PC-3 (cell line): ENCODE data around the gene OCSTAMP.

Source experiments
- CTCF ChIP-seq: fragments of 300-600 bp; sonication (generic); conservative IDR thresholded peaks from 2 replicates; pipeline ENCODE4 v1.5.1; 2017; ENCODE audit warnings: antibody characterized with exemption, low read depth, mild to moderate bottlenecking, low read length
- EZH2 ChIP-seq: fragments of 300-600 bp; sonication (generic); IDR thresholded peaks from one replicate; pipeline ENCODE4 v1.6.1; 2017; ENCODE audit warnings: antibody characterized with exemption, mild to moderate bottlenecking, low read length; ENCODE audit not compliant: unreplicated experiment

GRCh38 chr20:46547995-46548394, 2.5 kb downstream of the OCSTAMP start:
- TF ChIP-seq CTCF (no peak), EZH2 (no peak)
